Left lung (tissue), 10 donors: Measurements from ENCODE around the gene EDNRB. TPM values are rescaled to one million over a fixed set of nuclear protein-coding genes. Genes with fewer than 3 reads are reported as not detected.

Experiments used
- ATAC-seq: fragments of 200-7000 bp; cut with Tn5 transposase; one replicate; pipeline ENCODE4 v1.9.1; 2020; ENCODE audit warnings: moderate library complexity
- DNase-seq, 4 donors: peaks; one replicate each; pipeline ENCODE4 v3.0.0-alpha.2; 2013 to 2020
- H3K27ac ChIP-seq, 2 donors: fragments of 200-600 bp; sonication (generic) in 1 of 2; one replicate each; pipeline versions ENCODE4 v1.5.0 to v1.8.0; 2020 to 2021
- H3K27me3 ChIP-seq, 2 donors: fragments of 200-600 bp; sonication (generic) in 1 of 2; one replicate each; pipeline versions ENCODE4 v1.5.0 to v1.8.0; 2020 to 2021
- H3K36me3 ChIP-seq, 2 donors: fragments of 200-600 bp; sonication (generic) in 1 of 2; one replicate each; pipeline versions ENCODE4 v1.5.0 to v1.8.0; 2020 to 2021
- H3K4me1 ChIP-seq, 2 donors: fragments of 200-600 bp; one replicate each; pipeline ENCODE4 v1.8.0; 2021
- H3K4me3 ChIP-seq, 2 donors: fragments of 200-600 bp; sonication (generic) in 1 of 2; one replicate each; pipeline versions ENCODE4 v1.5.0 to v1.8.0; 2020 to 2021; ENCODE audit warnings: mild to moderate bottlenecking in 1 of 2
- H3K9me3 ChIP-seq, 2 donors: fragments of 200-600 bp; sonication (generic) in 1 of 2; one replicate each; pipeline versions ENCODE4 v1.5.0 to v1.8.0; 2020 to 2021
- CTCF ChIP-seq, 2 donors: fragments of 200-600 bp; sonication (generic) in 1 of 2; IDR thresholded peaks; one replicate each; pipeline versions ENCODE4 v1.5.0 to v1.8.0; 2021; ENCODE audit warnings: antibody characterized with exemption in 2 of 2
- intact Hi-C, 2 donors: fragments of 100-400 bp; cut with DNase I; formaldehyde crosslinking; loops; one replicate each; pipeline versions ENCODE4 v1.11.2 to v1.14.2; 2022
- polyA plus RNA-seq, 6 donors: library from polyadenylated mRNA; unstranded; fragments of 120-200 nt; gene quantifications; one replicate each; pipeline ENCODE4 v1.2.1, GENCODE V29; 2013; ENCODE audit not compliant: insufficient read length in 6 of 6
- total RNA-seq, 2 donors: library from RNA; stranded (reverse); fragmentation: NEBNext Ultra II Directional; extraction: Animal tissue kit (Norgen Biotek cat#: 25700); gene quantifications; one replicate each; pipeline ENCODE4 v1.2.1, GENCODE V29; 2021
- donor health status: DM: no; HTN: yes; CAD: no.
- donor health status: DM: no; HTN: no; CAD: no.

EDNRB gene
- total and polyA plus RNA-seq, 8 donors, result 58.4 to 142 (median 112) TPM

- intact Hi-C loops, result no loop called here
- TF ChIP-seq CTCF (IDR thresholded peaks at IDR 0.05), result no peak
- peaks cover 0 to 7% of the 10 kb centered on the region in 2 donors for H3K9me3 ChIP-seq
These were observed 72.5 kb downstream of the EDNRB start for GRCh38 chr13:77846173-77846572.

More at GRCh38 chr13:77846173-77846572, 72.5 kb downstream of the EDNRB start:
- no peak overlapping the region for H3K27ac ChIP-seq
- ATAC-seq (no peak), DNase-seq (no peak)
- no peak overlapping the region for H3K4me3 ChIP-seq
- H3K4me1 ChIP-seq, result peaks cover 0 to 8% of the 10 kb centered on the region in 2 donors
- no peaks in the 10 kb centered on the region for H3K36me3 ChIP-seq
- no peaks in the 10 kb centered on the region for H3K27me3 ChIP-seq

Other genes with a start within 250 kb of the EDNRB start
- gene SLAIN1, start 221.1 kb downstream of the EDNRB start, total RNA-seq, result 10 to 100 TPM; 12.8 to 18.7 TPM
- gene SLAIN1, start 221.1 kb downstream of the EDNRB start, polyA plus RNA-seq, result 10 to 100 TPM; 23.5 to 27.9 (median 26.8) TPM